DOHH2 (cell line): ENCODE data around the gene DIRAS2.

ENCODE experiments used
- EZH2phosphoT487 ChIP-seq: fragments of 200-600 bp; sonication (generic); IDR thresholded peaks from 2 replicates; pipeline ENCODE4 v1.6.1; 2017; ENCODE audit warnings: borderline replicate concordance, mild to moderate bottlenecking, antibody characterized with exemption, low read length, moderate library complexity, mixed read lengths
- TF ChIP-seq, protein P1 (sequence below): fragments of 200-600 bp; sonication (generic); IDR thresholded peaks from one replicate; pipeline ENCODE4 v1.5.1; 2014; ENCODE audit warnings: antibody characterized with exemption, mild to moderate bottlenecking, low read depth, low read length; ENCODE audit not compliant: poor library complexity, severe bottlenecking

DNA sequence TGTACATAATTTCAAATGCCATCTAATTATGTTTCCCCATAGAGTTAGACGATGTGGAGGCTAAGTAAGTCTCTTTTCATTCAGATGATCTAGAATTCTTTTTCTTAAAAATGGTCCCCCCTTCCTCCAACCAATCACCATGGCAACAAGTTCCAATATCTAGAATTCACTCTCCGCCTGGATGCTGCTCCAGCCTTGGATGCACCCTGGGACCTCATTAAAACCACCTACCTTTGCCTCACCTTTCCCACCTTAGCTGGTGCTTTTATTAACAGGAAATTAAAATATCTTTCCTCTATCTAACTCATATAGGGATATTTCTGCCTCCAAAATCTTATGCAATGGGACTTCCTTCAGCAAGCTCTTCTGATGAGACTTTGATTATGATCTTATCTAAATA is 49.0 kb downstream of the DIRAS2 start:
- TF ChIP-seq, protein P1, sequence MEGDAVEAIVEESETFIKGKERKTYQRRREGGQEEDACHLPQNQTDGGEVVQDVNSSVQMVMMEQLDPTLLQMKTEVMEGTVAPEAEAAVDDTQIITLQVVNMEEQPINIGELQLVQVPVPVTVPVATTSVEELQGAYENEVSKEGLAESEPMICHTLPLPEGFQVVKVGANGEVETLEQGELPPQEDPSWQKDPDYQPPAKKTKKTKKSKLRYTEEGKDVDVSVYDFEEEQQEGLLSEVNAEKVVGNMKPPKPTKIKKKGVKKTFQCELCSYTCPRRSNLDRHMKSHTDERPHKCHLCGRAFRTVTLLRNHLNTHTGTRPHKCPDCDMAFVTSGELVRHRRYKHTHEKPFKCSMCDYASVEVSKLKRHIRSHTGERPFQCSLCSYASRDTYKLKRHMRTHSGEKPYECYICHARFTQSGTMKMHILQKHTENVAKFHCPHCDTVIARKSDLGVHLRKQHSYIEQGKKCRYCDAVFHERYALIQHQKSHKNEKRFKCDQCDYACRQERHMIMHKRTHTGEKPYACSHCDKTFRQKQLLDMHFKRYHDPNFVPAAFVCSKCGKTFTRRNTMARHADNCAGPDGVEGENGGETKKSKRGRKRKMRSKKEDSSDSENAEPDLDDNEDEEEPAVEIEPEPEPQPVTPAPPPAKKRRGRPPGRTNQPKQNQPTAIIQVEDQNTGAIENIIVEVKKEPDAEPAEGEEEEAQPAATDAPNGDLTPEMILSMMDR = no peak
- TF ChIP-seq EZH2phosphoT487 = no peak
